ENCODE data around the gene TJP1. TPM values are rescaled to one million over a fixed set of nuclear protein-coding genes. Genes with fewer than 3 reads are reported as not detected.

TJP1 gene
- total and polyA plus RNA-seq, 2 donors (not counting 1 experiment from before 2014, with no cell fraction given): 0.10 TPM; not detected in 1

DNA sequence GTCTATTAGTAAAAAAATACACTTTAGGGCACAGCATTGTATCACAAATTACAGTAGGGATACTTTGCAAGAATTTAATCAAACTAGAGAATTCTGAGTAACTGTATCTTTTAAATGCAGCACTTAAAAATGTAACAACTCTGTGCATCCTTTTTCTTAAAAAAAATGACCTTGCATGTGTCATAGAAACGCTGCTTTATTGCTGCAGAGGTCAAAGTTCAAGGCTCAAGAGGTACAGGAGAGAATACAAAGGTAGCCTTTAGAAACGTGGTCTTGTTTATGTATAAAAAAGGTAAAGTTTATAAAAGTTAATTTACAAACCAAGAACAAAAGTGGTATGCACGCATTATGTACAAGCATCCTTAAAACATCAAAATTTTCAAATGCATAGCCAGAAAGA, 122.0 kb downstream of the TJP1 start:
- Histone ChIP-seq H3K27ac (ENCODE audit: low read length in 2 of 2) (no peak overlapping the region), H3K79me2 (ENCODE audit: control insufficient read depth, insufficient read depth, low read length) (no peaks in the 10 kb centered on the region), H3K27me3 (replicated peaks in 1 of 4; ENCODE audit: control extremely low read depth in 1 of 4, control insufficient read depth in 3 of 4, insufficient read depth in 4 of 4, low read length in 3 of 4) (no peaks in the 10 kb centered on the region), H3K9ac (ENCODE audit: low read length) (no peak overlapping the region), H4K20me1 (ENCODE audit: control insufficient read depth, insufficient read depth, low read length, poor library complexity, severe bottlenecking) (no peaks in the 10 kb centered on the region), H3K4me2 (replicated peaks; ENCODE audit: low read depth, low read length, poor library complexity, severe bottlenecking) (no peak overlapping the region), H3K9me3 (ENCODE audit: control extremely low read depth in 1 of 3, control insufficient read depth in 2 of 3, insufficient read depth in 1 of 3, low read length in 2 of 3) (peaks cover 0 to 7% (median 0%) of the 10 kb centered on the region in 3 donors), H2AFZ (ENCODE audit: insufficient read depth, low read depth, low read length, poor library complexity, severe bottlenecking) (no peak overlapping the region), H3K4me3 (ENCODE audit: control extremely low read depth in 1 of 5, extremely low read depth in 1 of 5, insufficient read depth in 1 of 5, low read depth in 2 of 5, low read length in 4 of 5) (no peak overlapping the region), H3K36me3 (replicated peaks in 1 of 2; ENCODE audit: control extremely low read depth in 1 of 2, control insufficient read depth in 1 of 2, extremely low read depth in 1 of 2, insufficient read depth in 2 of 2, low read length in 1 of 2) (no peaks in the 10 kb centered on the region), H3K4me1 (ENCODE audit: control insufficient read depth in 2 of 2, insufficient read depth in 2 of 2, low read length in 2 of 2) (no peaks in the 10 kb centered on the region)
- intact Hi-C loops (cut with micrococcal nuclease): no loop called here
- no CpG with 5 or more reads among the region's 3 CpGs for WGBS (ENCODE audit: insufficient coverage)
- CTCF ChIA-PET: no interaction called here
- H3K9me3 Mint-ChIP-seq (ENCODE audit: insufficient read depth): no peaks in the 10 kb centered on the region
- POLR2A ChIA-PET: no interaction called here
- TF ChIP-seq, protein P1, sequence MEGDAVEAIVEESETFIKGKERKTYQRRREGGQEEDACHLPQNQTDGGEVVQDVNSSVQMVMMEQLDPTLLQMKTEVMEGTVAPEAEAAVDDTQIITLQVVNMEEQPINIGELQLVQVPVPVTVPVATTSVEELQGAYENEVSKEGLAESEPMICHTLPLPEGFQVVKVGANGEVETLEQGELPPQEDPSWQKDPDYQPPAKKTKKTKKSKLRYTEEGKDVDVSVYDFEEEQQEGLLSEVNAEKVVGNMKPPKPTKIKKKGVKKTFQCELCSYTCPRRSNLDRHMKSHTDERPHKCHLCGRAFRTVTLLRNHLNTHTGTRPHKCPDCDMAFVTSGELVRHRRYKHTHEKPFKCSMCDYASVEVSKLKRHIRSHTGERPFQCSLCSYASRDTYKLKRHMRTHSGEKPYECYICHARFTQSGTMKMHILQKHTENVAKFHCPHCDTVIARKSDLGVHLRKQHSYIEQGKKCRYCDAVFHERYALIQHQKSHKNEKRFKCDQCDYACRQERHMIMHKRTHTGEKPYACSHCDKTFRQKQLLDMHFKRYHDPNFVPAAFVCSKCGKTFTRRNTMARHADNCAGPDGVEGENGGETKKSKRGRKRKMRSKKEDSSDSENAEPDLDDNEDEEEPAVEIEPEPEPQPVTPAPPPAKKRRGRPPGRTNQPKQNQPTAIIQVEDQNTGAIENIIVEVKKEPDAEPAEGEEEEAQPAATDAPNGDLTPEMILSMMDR (IDR thresholded peaks at IDR 0.05): no peak
- no peak for TF ChIP-seq EZH2 (IDR thresholded peaks at IDR 0.05; ENCODE audit: borderline replicate concordance, insufficient read depth, low read depth, low read length, poor library complexity, severe bottlenecking)
- H3K4me1 Mint-ChIP-seq: no peaks in the 10 kb centered on the region
- DNase-seq (no peak), ATAC-seq (ENCODE audit: low read depth) (no peak)
- H3K27me3 Mint-ChIP-seq: no peaks in the 10 kb centered on the region
- no peak overlapping the region for H3K4me3 Mint-ChIP-seq
- no peak overlapping the region for H3K27ac Mint-ChIP-seq

DNA sequence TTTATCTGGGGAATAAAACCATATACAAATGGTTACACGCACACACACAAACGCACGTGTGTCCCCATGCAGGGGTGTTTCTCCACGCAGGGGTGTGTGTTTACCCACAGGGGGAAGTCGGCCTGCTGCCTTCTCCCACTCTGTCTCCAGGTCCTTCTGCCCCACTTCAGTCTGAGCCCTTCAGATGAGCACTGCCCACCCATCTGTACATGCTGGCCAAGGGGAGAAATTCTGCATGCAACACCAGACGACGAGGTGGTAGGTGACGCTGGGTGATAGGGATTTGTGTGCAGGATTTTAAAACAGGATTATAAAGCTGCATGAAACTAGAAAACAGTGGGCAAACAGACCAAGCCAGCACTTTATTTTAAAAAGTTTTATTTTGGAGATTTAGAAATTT, 122.5 kb downstream of the TJP1 start:
- Histone ChIP-seq H2AFZ (ENCODE audit: insufficient read depth, low read depth, low read length, poor library complexity, severe bottlenecking) (no peak overlapping the region), H3K79me2 (ENCODE audit: control insufficient read depth, insufficient read depth, low read length) (no peaks in the 10 kb centered on the region), H3K9me3 (ENCODE audit: control extremely low read depth in 1 of 3, control insufficient read depth in 2 of 3, insufficient read depth in 1 of 3, low read length in 2 of 3) (peaks cover 0 to 7% (median 0%) of the 10 kb centered on the region in 3 donors), H3K4me3 (ENCODE audit: control extremely low read depth in 1 of 5, extremely low read depth in 1 of 5, insufficient read depth in 1 of 5, low read depth in 2 of 5, low read length in 4 of 5) (no peak overlapping the region), H3K9ac (ENCODE audit: low read length) (no peak overlapping the region), H3K27me3 (replicated peaks in 1 of 4; ENCODE audit: control extremely low read depth in 1 of 4, control insufficient read depth in 3 of 4, insufficient read depth in 4 of 4, low read length in 3 of 4) (no peaks in the 10 kb centered on the region), H3K4me1 (ENCODE audit: control insufficient read depth in 2 of 2, insufficient read depth in 2 of 2, low read length in 2 of 2) (no peaks in the 10 kb centered on the region), H3K4me2 (replicated peaks; ENCODE audit: low read depth, low read length, poor library complexity, severe bottlenecking) (no peak overlapping the region), H3K36me3 (replicated peaks in 1 of 2; ENCODE audit: control extremely low read depth in 1 of 2, control insufficient read depth in 1 of 2, extremely low read depth in 1 of 2, insufficient read depth in 2 of 2, low read length in 1 of 2) (no peaks in the 10 kb centered on the region), H4K20me1 (ENCODE audit: control insufficient read depth, insufficient read depth, low read length, poor library complexity, severe bottlenecking) (no peaks in the 10 kb centered on the region), H3K27ac (ENCODE audit: low read length in 2 of 2) (no peak overlapping the region)
- intact Hi-C loops (cut with micrococcal nuclease): no loop called here
- DNase-seq (no peak), ATAC-seq (ENCODE audit: low read depth) (no peak)
- Mint-ChIP-seq H3K27ac (no peak overlapping the region), H3K9me3 (ENCODE audit: insufficient read depth) (peaks cover under 1% of the 10 kb centered on the region), H3K4me1 (no peaks in the 10 kb centered on the region), H3K4me3 (no peak overlapping the region), H3K27me3 (no peaks in the 10 kb centered on the region)
- POLR2A ChIA-PET: no interaction called here
- CTCF ChIA-PET: no interaction called here
- TF ChIP-seq EZH2 (IDR thresholded peaks at IDR 0.05; ENCODE audit: borderline replicate concordance, insufficient read depth, low read depth, low read length, poor library complexity, severe bottlenecking): no peak
- TF ChIP-seq, protein P1 (IDR thresholded peaks at IDR 0.05): no peak
- 80% methylated on average over 4 of the region's 8 CpGs for WGBS (ENCODE audit: insufficient coverage)

Measured in B cell (primary cell).